H1 (cell line): ENCODE data around the gene SELENOI. TPM values are rescaled to one million over a fixed set of nuclear protein-coding genes. Genes with fewer than 3 reads are reported as not detected.

Experiments used
- EP300 ChIP-seq, 2 experiments: IDR thresholded peaks; 1 replicate in 1 of 2; 2 replicates in 1 of 2; pipeline ENCODE4 v1.6.1; 2011 to 2012; ENCODE audit warnings: low read depth in 2 of 2, low read length in 2 of 2, mild to moderate bottlenecking in 2 of 2, borderline replicate concordance in 1 of 2, inconsistent platforms in 1 of 2, moderate library complexity in 1 of 2
- MAX ChIP-seq: IDR thresholded peaks from 2 replicates; pipeline ENCODE4 v1.6.1; 2012; ENCODE audit warnings: inconsistent platforms
- polyA plus RNA-seq, 7 experiments: library from polyadenylated mRNA; depleted of rRNA in 3 of 7; stranded (reverse) in 5 of 7; unstranded in 2 of 7; fragments of >200 nt in 5 of 7; fragments of 200-250 nt in 2 of 7; gene quantifications; 1 replicate in 5 of 7; 2 replicates in 1 of 7; 4 replicates in 1 of 7; pipeline versions ENCODE4 v1.2.1 to v1.2.3, GENCODE V29; 2011 to 2013; ENCODE audit warnings: missing spikeins in 2 of 7, mixed read lengths in 2 of 7
- total RNA-seq: library from RNA; stranded (reverse); fragmentation: NEBNext Ultra II Directional; extraction: Animal tissue kit (Norgen Biotek cat#: 25700); gene quantifications from 2 replicates; pipeline ENCODE4 v1.2.1, GENCODE V29; 2021

Gene SELENOI
- total and polyA plus RNA-seq, 2 of the 8 experiments (the other 6 are each of a cell fraction or from before 2014, with no cell fraction given) = 15.9 to 63.8 TPM

DNA sequence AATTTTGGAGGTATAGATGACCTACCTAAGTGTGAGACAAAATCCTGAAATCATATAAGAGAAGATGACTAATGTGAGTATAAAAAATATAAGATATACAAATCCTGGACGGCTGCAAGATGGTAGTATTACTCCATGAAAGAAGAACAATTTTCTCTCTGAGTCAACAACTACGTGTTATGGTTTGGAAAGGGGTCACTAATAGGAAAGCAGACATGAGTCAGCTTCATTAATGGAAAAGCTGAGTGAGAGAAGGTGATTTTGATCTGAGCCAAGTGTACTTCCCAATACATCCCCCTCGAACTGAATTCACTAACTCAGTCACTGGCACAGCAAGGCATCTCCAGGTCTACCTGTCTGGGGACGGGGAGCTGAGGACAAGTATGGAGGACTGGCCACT is 20.1 kb upstream of the SELENOI start (continued):
- no peak for TF ChIP-seq EP300 (IDR thresholded peaks at IDR 0.05; ENCODE audit: borderline replicate concordance in 1 of 2, low read depth in 2 of 2, low read length in 2 of 2)
- TF ChIP-seq MAX = no peak
- TF ChIP-seq, all 59 proteins: peak for 0
